ENCODE results near the gene STXBP2.

Gene STXBP2

GRCh38 chr19:7636691-7637373 lies at the start of gene STXBP2:
Gene STXBP2 (plus strand): TSS chr19:7637110. CDS start chr19:7637150, 40 bp downstream.
- TF ChIP-seq ZBTB7A (IDR thresholded peaks at IDR 0.05; ENCODE audit: low read depth) (no peak), MAX (IDR thresholded peaks at IDR 0.05) (peak; percentile 100), REST (IDR thresholded peaks at IDR 0.05; ENCODE audit: low read depth) (no peak), USF1 (IDR thresholded peaks at IDR 0.05) (peak; percentile 52; the same call in 1 of the 2 replicates), FOXM1 (IDR thresholded peaks at IDR 0.05; ENCODE audit: borderline replicate concordance, low read depth) (no peak), RAD21 (IDR thresholded peaks at IDR 0.05; ENCODE audit: low read depth) (no peak), TEAD4 (IDR thresholded peaks at IDR 0.05) (no peak), CREB1 (IDR thresholded peaks at IDR 0.05; ENCODE audit: low read depth) (no peak), EGR1 (IDR thresholded peaks at IDR 0.05) (peak; percentile 31; the same call in 1 of the 2 replicates), YY1 (IDR thresholded peaks at IDR 0.05; ENCODE audit: low read depth) (peak; percentile 91), TAF1 (IDR thresholded peaks at IDR 0.05; ENCODE audit: low read depth) (peak; percentile 87), TCF12 (IDR thresholded peaks at IDR 0.05; ENCODE audit: low read depth) (peak; percentile 20; the same call in 1 of the 2 replicates), NFIC (IDR thresholded peaks at IDR 0.05) (no peak), EP300 (IDR thresholded peaks at IDR 0.05; ENCODE audit: borderline replicate concordance) (no peak), CEBPB (IDR thresholded peaks at IDR 0.05) (peak; percentile 61; the same call in 1 of the 2 replicates)

DNA sequence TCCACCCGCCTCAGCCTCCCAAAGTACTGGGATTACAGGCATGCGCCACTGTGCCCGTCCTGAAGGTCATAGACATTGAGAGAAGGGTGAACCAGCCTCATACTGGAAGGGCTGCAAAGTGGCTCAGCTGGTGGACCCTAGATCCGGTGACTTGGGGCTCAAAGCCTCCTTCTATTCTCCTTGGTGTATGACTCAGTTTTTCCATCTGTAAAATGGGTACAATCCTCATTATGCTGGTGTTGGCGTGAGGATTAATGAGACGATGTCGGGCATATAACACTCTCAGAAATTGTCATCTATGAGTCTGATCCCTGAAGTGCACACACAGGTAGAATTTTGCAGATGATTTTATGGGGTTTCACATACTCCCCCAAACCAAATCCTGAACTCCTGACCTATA lies 47.1 kb upstream of the STXBP2 start:
- TF ChIP-seq MAX (IDR thresholded peaks at IDR 0.05), result no peak
- no peak for TF ChIP-seq YY1 (IDR thresholded peaks at IDR 0.05; ENCODE audit: low read depth)
- TF ChIP-seq TEAD4 (IDR thresholded peaks at IDR 0.05), result no peak
- TF ChIP-seq CREB1 (IDR thresholded peaks at IDR 0.05; ENCODE audit: low read depth), result no peak
- TF ChIP-seq EP300 (IDR thresholded peaks at IDR 0.05; ENCODE audit: borderline replicate concordance), result no peak
- no peak for TF ChIP-seq CEBPB (IDR thresholded peaks at IDR 0.05)
- no peak for TF ChIP-seq RAD21 (IDR thresholded peaks at IDR 0.05; ENCODE audit: low read depth)
- no peak for TF ChIP-seq REST (IDR thresholded peaks at IDR 0.05; ENCODE audit: low read depth)
- TF ChIP-seq USF1 (IDR thresholded peaks at IDR 0.05), result no peak
- no peak for TF ChIP-seq FOXM1 (IDR thresholded peaks at IDR 0.05; ENCODE audit: borderline replicate concordance, low read depth)
- TF ChIP-seq TAF1 (IDR thresholded peaks at IDR 0.05; ENCODE audit: low read depth), result no peak
- TF ChIP-seq EGR1 (IDR thresholded peaks at IDR 0.05), result no peak
- no peak for TF ChIP-seq NFIC (IDR thresholded peaks at IDR 0.05)
- TF ChIP-seq ZBTB7A (IDR thresholded peaks at IDR 0.05; ENCODE audit: low read depth), result no peak
- TF ChIP-seq TCF12 (IDR thresholded peaks at IDR 0.05; ENCODE audit: low read depth), result no peak

GRCh38 chr19:7590256-7590655 lies 46.7 kb upstream of the STXBP2 start:
- no peak for TF ChIP-seq USF1 (IDR thresholded peaks at IDR 0.05)
- no peak for TF ChIP-seq MAX (IDR thresholded peaks at IDR 0.05)
- no peak for TF ChIP-seq NFIC (IDR thresholded peaks at IDR 0.05)
- peak; percentile 45; the same call in 1 of the 2 replicates for TF ChIP-seq EGR1 (IDR thresholded peaks at IDR 0.05)
- TF ChIP-seq REST (IDR thresholded peaks at IDR 0.05; ENCODE audit: low read depth), result no peak
